ENCODE results near the gene ROBO1.

Gene ROBO1

GRCh38 chr3:78918361-78919020 is 849.3 kb downstream of the ROBO1 start:
- Histone ChIP-seq H3K27ac (no peak overlapping the region), H3K4me3 (no peak overlapping the region)
- no peak for DNase-seq (ENCODE audit: low spot score)
- TF ChIP-seq, protein P1, sequence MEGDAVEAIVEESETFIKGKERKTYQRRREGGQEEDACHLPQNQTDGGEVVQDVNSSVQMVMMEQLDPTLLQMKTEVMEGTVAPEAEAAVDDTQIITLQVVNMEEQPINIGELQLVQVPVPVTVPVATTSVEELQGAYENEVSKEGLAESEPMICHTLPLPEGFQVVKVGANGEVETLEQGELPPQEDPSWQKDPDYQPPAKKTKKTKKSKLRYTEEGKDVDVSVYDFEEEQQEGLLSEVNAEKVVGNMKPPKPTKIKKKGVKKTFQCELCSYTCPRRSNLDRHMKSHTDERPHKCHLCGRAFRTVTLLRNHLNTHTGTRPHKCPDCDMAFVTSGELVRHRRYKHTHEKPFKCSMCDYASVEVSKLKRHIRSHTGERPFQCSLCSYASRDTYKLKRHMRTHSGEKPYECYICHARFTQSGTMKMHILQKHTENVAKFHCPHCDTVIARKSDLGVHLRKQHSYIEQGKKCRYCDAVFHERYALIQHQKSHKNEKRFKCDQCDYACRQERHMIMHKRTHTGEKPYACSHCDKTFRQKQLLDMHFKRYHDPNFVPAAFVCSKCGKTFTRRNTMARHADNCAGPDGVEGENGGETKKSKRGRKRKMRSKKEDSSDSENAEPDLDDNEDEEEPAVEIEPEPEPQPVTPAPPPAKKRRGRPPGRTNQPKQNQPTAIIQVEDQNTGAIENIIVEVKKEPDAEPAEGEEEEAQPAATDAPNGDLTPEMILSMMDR (IDR thresholded peaks at IDR 0.05): no peak

DNA sequence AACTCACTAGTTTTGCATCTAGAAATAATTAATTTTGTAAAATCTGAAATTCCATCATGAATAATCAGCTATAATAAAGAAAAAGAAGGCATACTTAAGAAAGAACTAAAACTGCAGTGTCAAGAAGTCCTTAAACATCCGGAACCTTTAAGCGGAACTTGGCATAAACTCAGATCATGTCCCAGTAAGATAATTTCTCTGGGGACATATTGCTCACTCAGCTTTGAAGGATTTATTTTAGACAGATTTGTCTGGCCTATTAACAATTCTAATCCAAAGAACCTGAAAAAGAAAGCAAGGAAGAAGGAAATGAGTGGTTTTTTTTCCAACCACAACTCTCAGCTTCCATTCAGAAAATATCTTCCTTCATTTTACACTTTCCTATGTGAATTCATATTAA is 850.3 kb downstream of the ROBO1 start:
- DNase-seq (ENCODE audit: low spot score): no peak
- H3K4me3 ChIP-seq: no peak overlapping the region
- no peak overlapping the region for H3K27ac ChIP-seq
- TF ChIP-seq, protein P1 (IDR thresholded peaks at IDR 0.05): no peak

DNA sequence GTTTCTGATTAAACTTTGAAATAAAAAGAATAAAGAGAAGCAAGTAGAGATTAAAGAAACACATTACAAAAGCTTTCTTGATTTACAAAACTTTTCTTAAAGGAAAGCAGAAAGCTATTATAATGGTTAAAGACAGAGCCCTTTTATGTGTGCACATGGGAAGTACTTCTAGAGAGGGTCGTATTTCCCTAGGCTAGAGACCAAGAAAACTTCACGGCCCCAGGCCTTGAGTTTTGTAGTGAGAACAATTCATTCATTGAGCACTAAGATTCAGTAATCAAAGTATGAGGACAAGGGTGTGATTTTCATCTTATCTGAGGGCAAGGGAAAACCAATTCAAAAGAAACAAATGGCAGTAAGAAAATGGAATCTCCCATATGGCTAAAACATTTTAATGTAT is 854.1 kb downstream of the ROBO1 start:
- TF ChIP-seq, protein P1 (IDR thresholded peaks at IDR 0.05): no peak
- Histone ChIP-seq H3K4me3 (no peak overlapping the region), H3K27ac (no peak overlapping the region)
- no peak for DNase-seq (ENCODE audit: low spot score)

- TF ChIP-seq, protein P1 (IDR thresholded peaks at IDR 0.05): no peak
- DNase-seq (ENCODE audit: low spot score): no peak
- no peak overlapping the region for H3K27ac ChIP-seq
- H3K4me3 ChIP-seq: no peak overlapping the region
Measured at GRCh38 chr3:78912687-78913086, 855.1 kb downstream of the ROBO1 start.

DNA sequence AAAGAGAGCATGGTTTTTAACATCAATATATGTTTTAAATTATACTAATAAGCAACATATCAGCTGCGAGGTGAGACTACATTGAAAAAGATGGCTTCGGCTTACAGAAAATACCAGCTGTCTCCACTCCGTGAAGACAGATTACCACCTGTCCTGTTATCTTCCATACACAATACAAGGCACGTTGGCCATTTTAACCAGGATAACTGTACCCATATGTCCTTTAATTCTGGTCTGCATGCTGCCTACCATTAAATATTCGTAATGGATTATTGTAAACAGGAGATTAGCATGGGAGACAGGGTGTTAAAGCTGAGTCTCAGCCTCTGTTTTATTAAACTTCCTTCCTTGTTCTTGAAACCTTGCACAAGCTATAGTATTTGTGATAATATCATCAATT is 855.5 kb downstream of the ROBO1 start:
- no peak overlapping the region for H3K4me3 ChIP-seq
- TF ChIP-seq, protein P1 (IDR thresholded peaks at IDR 0.05): no peak
- DNase-seq (ENCODE audit: low spot score): no peak
- H3K27ac ChIP-seq: no peak overlapping the region

- TF ChIP-seq, protein P1 (IDR thresholded peaks at IDR 0.05): no peak
- H3K27ac ChIP-seq: no peak overlapping the region
- DNase-seq (ENCODE audit: low spot score): no peak
- no peak overlapping the region for H3K4me3 ChIP-seq
Measured at GRCh38 chr3:78911394-78911793, 856.4 kb downstream of the ROBO1 start.

DNA sequence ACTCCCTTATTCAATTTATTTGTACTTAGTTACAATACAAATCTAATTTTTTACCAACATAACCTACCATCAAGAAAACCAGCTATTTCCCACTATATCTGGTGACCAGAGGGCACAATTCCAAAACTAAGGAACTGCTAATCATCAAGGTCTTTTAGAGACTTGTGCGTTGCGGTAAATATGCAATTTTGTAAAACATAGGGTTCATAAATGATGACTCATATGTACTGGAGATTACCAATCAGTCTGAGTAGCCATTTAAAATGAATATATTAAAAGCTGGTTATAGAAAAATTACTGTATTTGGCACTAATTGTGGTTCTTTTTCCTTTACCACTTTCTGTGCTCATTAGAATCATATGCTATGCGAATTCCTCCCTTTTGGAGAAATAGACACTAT is 859.6 kb downstream of the ROBO1 start:
- Histone ChIP-seq H3K4me3 (no peak overlapping the region), H3K27ac (no peak overlapping the region)
- DNase-seq (ENCODE audit: low spot score): no peak
- TF ChIP-seq, protein P1 (IDR thresholded peaks at IDR 0.05): no peak

Data from coronary artery (tissue), 2 donors.